GM18519 (cell line): ENCODE results near the gene PTPRO.
A peak's percentile ranks its signal among the peaks of the same experiment; 100 is the strongest.

ENCODE experiments used
- ATAC-seq: cut with Tn5 transposase; IDR thresholded peaks from one replicate; pipeline ENCODE4 v1.9.1; 2021; ENCODE audit warnings: mild to moderate bottlenecking, moderate library complexity; ENCODE audit not compliant: unreplicated experiment, low FRiP score

Gene PTPRO

DNA sequence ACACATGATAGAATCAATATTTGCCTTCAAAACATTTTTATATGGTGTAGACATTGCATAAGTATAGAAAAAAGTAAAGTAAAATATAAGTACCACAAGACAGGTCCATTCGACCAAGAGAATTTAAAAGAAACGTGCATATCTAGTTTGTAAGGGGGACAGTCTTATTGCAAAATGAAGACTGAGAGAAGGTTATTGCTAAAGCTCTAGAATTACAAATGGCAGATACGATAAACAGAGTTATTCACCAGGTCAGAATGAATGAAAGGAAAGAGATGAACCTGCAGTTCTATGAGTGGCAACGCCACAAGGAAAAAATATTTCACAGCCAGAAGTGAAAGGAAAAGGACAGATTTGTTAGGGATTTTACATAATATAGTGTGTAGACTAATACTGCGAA lies 224.8 kb downstream of the PTPRO start:
- no peak for ATAC-seq

DNA sequence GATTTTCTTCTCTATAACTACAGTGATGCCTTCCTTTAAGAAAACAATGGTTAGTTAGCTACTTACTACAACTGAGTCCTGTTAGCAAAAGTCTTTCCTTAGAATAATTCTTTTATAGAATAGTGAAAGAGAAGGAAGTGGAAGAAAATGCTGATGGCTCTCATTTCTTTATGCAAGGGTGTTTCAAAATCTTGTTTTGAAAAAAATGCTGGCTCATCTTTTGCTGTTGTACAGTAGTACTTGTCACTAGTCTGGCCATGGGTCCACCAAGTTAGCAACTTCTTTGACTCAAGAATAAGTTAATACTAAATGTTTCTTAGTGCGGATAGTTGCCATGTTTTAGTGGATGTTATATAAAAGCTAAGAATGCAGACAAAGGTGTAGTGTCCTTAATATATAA lies 225.4 kb downstream of the PTPRO start:
- ATAC-seq, result no peak

DNA sequence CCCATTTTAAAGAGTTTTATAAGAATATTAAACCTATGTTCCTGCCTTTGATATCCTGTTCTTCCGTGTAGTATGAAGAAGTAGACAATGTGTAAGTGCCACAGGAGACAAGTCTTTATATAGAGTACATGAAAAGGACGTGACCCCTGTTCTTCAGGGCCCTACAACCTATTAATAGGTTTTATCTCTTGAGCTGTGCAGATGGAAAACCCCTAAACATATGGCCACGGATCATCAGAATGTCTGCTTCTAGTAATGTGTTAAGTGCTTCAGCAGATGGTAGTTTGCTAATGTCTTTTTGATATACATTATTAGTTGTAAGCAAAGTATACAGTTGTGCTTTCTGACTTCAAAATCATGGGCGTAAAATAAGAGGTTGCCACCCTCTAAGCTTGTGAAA lies 228.5 kb downstream of the PTPRO start:
- ATAC-seq, result no peak

DNA sequence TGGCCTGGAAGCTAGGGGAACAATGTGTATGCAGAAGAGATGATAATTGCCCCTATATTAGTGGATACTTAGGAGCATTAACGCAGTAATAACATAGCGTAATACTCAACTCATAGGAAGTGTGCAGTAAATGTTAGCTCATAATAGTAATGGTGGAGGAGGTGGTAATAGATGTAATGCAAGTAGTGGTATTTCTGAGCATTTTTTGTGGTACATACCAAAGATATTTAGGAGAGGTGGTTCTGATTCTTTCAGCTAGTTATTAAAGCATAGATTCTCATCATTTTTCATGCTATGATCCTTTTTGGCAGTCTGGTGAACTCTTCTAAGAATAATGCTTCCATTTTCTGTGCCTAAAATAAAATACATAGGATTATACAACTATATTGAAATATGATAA lies 233.1 kb downstream of the PTPRO start:
- ATAC-seq, result no peak

DNA sequence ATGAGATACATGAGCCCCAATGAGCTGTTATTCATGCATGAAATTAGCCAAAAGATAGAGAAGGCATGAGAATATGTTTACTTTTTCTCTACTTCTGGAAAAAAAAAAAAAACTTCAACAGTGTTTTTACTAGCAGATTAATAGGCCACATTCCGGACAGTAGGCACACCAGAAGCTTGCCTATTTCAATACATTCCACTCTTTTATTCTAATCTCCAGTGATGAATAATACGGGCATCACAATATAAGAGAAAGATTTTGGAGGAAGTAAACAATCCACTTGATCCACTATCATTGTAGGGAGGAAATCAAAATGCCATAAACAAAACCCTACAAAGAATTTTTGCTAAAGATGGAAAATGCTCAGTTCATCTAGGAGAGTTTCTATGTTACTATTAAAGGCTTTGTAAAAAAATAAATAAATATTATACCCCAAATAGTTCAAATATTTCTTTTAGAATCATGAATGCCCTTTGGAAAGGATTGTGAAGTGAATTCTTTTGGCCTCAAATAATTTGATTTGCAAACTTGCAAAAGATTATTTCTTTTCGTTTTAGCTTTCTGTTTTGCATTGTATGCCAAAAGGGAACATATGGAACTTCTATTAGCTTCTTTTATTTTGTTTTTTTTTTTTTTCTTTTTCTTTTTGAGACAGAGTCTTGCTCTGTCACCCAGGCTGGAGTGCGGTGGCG lies 234.2 kb downstream of the PTPRO start:
- ATAC-seq, result no peak

DNA sequence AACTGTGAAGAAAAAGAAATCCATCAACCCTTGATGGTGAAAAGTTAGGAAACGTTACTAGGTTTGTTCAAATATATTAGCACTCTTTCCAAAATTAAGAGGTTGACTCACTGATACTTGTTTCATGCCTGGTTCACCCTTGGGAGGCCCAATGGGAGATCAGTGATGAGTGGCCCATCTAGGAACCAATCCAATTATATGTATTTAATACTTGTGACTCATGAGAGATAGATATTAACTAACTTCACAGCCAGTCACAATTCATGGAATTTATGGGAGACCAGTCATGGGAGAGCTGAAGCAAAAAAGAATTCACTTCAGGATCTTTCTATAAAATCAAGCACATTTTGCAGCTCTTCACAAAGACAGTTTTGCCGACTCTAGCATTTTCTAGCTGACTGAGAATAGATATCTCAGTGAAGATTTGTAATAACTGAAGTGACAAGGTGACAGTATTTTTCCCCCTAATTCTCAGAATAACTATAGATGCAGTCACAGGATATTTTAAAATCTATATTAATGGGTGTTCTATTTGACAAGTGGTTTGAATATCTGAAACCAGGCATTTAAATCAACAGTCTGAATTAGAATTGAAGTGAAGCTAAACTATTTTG lies 236.7 kb downstream of the PTPRO start:
- ATAC-seq, result no peak

DNA sequence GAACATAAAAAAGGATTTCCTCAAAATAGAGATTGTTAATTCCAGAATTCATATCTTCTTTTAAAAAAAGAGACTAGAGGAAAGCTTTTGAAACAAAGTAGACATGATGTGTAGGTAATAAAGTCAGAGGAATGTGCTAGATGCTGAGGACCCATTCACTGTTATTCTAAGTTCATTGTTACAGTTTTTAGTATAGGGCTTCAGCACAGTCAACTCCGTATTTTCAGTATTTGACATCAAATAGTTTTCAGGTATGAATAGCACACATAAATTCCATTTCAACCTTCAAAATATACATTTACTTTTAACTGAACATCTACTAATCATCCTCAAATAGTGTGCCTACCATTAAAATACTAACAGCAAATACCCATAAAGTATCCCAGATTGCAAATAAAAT lies 239.1 kb downstream of the PTPRO start:
- ATAC-seq, result no peak

DNA sequence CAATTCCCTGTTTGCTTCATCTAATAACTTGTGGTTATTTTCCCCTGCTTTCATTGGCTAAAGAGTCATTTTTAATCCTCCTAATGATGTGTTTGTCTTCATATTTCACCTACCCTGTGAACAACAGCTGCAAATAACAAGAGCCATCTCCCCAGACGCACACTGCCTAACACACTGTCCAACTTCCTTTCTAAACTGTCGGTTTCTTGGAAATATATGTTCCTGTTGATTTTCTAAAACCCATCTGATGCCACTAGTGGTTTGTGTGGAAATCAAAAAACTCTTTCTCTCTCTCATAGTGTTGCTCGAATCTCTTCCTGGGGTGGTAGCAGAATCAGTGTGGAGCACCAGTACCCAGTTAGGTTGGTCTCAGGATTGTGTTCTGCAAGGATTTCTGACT lies 240.0 kb downstream of the PTPRO start:
- no peak for ATAC-seq

DNA sequence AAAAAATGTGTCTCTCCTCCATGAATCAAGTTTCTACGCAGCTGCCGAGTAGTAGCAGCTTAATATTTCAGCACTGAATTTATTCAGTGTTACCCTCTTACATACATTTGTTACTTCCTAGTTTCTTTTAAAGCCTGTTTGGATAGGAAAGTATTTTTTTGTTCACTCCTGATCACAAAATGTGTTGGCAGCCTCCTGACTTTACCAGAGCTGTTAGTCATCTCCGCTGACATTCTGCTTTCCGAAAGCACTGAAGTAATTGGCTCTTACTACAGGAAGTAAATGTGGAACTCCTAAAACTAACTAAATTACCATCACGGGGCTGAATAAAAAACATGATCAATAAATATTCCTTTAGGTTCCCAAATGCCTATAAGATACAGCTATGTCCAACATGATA lies 241.4 kb downstream of the PTPRO start:
- no peak for ATAC-seq

DNA sequence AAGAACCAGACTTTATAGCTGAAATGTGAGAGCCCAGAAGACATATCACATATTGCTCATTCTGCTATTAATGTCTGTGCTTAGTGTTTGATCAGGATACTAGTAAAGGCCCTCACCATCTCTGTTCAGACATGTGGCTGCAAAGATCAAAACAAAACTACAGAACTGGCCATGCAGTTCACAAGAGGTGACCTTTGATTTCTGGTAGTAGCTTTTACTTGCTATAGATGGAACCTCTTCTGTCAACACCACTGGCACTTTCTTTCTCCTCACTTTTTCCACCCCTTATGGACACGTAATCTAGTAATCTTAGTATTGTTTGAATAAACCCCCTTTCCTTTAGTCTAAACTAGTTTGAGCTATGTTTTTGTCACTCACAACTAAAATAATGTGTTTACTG lies 252.0 kb downstream of the PTPRO start:
- ATAC-seq, result no peak

DNA sequence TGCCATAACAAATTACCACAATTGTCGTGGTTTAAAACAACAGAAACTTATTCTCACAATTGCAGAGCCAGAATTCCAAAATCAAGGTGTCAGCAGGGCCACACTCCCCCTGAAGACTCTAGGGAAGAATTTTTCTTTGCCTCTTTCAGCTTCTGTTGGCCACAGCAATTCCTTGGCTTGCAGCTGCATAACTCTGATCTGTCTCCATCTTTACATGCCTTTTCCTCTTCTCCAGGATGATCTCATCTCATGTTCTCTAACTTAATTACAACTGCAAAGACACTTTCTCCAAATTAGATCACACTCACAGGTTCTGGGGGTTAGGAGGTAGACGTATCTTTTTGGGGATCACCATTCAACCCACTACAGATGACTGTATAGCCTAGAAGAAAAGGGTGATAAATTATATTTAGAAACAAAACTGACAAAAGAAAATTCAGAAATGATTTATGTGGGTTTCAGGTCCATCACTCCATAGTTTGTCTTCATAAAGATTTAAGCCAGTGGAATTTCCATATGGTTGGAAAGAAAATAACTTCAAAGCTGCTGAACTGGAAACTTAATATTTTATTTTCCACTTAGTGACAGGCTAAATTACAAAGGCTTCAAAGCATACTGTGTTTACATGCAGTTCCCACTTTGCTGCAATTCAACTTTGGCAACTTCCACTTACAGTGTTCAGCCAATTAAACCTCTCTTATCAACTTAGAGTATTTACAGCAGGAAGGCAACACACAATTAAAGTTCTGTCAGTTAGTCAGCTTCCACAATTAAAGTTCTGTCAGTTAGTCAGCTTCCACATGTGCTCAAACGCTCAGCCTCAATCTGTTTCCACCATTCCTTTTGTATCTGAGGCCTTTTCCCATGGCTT lies 253.6 kb downstream of the PTPRO start:
- no peak for ATAC-seq

DNA sequence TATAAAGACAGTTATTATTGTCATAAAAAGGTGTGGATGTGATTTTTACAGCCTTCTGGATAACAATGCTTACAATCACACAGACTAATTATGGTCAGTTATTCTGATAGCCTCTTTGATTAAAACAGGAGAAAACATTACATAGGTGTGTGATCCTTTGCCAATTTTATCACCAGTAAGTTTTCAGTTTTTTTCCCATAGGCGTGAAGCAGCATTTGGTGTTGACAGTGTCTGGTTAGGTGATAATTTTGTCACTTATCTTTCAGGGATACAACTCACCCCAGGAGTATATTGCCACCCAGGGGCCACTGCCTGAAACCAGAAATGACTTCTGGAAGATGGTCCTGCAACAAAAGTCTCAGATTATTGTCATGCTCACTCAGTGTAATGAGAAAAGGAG lies 258.1 kb downstream of the PTPRO start:
- no peak for ATAC-seq

DNA sequence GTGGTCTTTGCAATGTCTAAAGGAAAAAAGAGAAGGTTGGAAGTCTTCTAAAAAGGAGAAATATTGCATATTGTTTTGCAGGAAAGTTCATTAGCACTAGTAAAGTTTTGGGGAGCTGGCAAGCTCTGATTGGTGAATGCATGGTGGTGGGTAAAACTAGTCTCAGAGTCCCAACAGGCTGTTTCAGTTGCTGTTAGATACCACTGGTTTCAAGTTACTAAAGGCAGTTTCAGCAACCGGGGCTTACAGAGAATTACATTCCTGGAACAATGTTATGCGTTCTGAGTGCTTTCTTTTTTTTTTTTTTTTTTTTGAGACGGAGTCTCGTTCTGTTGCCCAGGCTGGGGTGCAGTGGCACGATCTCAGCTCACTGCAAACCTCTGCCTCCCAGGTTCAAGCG lies 258.7 kb downstream of the PTPRO start:
- no peak for ATAC-seq

DNA sequence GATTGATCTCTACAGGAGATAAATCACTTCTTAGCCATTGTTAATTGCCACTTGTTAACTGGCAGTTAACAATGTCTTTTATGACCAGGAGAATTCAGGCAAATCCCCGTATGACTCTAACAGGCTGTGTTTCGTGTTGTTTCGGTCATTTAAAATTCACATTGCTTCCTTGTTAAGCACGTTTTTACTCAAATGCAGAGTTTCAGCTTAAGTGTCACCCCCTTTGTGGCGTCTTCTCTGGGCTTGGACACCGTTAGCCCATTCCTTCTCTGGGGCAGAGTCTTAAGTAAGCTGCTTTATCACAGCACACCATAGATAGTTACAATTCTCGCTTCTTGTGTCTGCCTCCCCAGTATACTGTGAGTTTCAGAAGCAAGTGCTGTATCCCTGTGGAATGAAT lies 261.5 kb downstream of the PTPRO start:
- no peak for ATAC-seq

DNA sequence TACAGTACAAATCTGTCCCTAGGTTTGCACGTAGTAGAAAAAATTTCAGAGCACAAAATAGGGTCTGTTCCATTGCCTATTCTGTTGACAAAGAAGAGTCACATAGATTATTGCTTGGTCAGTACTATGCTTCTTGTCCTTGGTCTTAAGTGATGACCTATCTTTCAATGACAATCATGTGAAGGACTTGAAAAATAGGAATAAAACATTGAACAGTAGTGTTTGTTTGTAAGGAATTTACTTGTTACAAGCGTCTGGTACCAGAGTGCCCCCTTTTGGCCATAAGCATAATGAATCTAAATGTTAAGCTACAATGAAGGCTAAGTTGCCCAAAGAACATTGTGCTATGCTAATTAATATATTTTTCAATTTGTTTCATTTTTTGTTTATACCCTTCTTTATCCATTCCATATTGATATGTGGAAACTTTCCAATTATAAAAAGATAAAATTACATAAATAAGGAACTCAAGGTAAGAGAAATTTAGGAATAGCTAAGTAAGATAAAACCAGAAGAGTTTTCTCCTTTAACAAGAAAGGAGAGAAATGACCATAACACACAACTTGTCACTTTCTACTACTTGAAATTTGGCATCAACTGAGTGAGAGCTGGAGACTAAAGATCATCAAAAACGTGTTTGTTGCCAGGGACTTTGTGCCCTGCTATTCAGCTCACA lies 262.2 kb downstream of the PTPRO start:
- ATAC-seq, result no peak

DNA sequence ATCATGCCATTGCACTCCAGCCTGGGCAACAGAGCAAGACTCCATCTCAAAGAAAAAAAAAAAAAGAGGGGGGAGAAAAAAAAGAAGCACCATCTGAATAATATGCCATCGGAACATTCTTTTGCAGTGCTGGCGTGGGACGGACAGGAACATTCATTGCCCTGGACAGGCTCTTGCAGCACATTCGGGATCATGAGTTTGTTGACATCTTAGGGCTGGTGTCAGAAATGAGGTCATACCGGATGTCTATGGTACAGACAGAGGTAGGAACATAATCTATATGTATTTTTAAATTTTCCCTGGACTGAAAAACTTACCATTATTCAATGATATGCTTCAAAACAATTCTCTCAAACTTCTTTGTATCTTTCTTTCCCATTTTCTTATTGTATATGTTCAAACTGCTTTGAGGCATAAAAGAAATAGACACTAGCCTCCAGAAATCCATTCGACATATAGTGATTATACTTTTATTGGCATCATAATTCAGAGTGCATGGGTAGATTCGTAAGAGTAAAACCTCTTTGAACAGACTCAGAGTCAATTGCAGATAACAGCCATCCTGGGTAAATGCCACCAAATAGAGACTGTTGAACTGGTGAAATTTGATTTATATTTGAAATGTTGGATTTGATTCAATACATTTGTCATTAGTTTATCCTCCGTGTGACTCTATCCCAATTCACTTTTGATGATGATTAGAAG lies 267.2 kb downstream of the PTPRO start:
- ATAC-seq, result no peak

DNA sequence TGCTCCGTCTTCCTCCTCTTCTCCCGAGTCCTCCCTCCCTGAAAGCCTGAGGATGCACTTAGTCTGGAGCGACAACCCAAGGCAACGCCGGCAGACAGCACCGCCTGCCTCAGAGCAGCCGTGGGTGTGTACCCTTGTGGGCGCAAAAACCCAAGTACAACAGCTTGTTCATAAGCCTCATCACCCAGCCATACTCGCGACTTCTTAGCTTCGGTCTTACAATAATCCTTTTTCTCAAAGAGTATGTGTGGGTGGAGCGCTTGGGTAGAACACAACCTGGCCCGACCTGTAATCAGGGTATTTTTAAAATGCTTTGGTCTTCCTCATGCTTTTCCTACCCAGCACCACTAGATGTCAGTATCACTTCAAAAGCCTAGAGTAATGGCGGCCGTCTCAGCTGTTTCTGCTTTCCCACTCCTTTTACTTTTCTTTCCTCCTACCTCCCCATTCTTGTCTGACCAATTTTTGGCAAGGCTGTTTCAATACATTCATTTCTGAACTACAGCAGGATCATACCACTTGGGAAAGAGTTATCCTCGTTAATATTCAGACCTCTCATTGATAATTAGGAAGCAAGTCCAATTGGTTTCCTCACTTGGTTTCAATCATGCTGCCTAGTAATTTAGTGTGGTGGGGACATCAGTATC lies 268.0 kb downstream of the PTPRO start:
- peak; percentile 96 for ATAC-seq

DNA sequence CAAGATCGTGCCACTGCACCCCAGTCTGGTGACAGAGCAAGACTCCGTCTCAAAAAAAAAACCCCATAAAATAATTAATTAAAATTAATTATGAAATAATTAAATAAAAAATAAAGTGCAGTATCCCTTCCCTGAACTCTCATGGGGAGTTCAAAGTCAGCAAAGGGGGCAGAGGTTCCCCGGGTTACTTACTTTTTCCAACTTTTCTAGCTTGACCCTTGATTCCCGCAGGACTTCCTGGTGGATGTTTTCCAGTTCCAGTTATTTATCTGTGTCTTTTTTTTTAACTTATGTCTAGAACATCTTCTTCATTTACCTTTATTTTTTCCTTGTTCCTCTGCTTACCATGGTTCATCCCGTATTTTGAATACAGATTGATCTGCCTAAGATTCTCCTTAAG lies 269.5 kb downstream of the PTPRO start:
- ATAC-seq, result no peak

DNA sequence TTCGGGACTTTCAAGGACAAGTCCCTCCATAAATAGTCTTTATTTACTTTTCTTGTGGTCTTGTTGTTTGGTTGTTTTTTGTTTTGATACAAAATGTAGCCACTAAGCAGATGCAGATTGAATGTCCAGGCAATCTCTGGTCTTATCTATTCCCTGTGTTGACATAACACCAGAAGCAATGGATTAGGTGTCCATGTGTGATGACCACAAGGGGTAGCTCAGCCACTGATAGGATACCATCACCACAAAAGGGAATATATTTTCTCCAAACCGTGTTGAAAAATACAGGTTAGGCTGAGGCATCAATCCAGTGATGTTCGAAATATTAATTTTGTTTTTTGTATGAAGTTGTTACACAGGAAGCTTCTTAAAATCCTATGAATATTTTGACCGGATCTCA lies 270.6 kb downstream of the PTPRO start:
- no peak for ATAC-seq

DNA sequence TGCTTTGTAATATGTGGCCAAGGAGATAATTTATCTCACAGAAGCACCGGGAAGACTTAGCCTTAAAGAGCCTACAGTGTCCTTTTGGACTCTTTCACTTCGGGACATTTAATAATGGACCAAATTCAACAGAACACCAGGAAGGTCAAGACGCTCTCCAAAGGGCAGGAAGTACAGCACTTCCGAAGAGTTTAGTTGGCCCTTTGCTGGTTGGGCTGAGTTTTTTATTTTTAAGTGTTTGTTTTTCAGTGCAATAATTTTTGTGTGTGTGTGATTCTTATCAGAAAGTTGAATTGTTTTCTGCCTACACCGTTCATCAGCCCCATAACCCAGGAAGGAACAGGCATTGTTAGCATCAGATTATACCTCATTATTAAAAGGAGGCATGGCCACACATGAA lies 273.9 kb downstream of the PTPRO start:
- ATAC-seq, result no peak
